PC-3 (cell line): Measurements from ENCODE around the gene LGALS3BP. TPM values are rescaled to one million over a fixed set of nuclear protein-coding genes. Genes with fewer than 3 reads are reported as not detected.

Experiments used
- ATAC-seq: fragments of 200-7000 bp; cut with Tn5 transposase; 2 replicates; pipeline ENCODE4 v1.9.1; 2020; ENCODE audit warnings: mild to moderate bottlenecking, moderate library complexity
- BruUV-seq: library from RNA; stranded (reverse); fragments of 400-500 nt; replicated peaks from 2 replicates; lab custom pipeline; 2021; lab: Mats Ljungman, UMichigan
- CTCF ChIA-PET: fragments of 300-600 bp; sonication (Branson Sonifier 250); formaldehyde crosslinking; loops from one replicate; lab custom pipeline; 2022; ENCODE audit warnings: antibody characterized with exemption; lab: Charles Lee
- POLR2A ChIA-PET: fragments of 300-600 bp; sonication (Branson Sonifier 250); formaldehyde crosslinking; loops from one replicate; lab custom pipeline; 2022; ENCODE audit warnings: antibody characterized with exemption; ENCODE audit not compliant: unreplicated experiment; lab: Charles Lee
- DNase-seq: peaks from one replicate; pipeline ENCODE4 v3.0.0-alpha.2; 2015
- H2AFZ ChIP-seq: fragments of 300-600 bp; sonication (generic); 2 replicates; pipeline ENCODE4 v1.6.0; 2016; ENCODE audit warnings: antibody characterized with exemption, low read length
- H3F3A ChIP-seq: fragments of 300-600 bp; sonication (generic); one replicate; pipeline ENCODE4 v1.6.0; 2017; ENCODE audit warnings: antibody characterized with exemption, low read length, control low read depth, mild to moderate bottlenecking; ENCODE audit not compliant: unreplicated experiment
- H3K27ac ChIP-seq: fragments of 300-600 bp; sonication (generic); 2 replicates; pipeline ENCODE4 v1.5.1; 2016; ENCODE audit warnings: mild to moderate bottlenecking, low read length
- H3K27me3 ChIP-seq: fragments of 300-600 bp; sonication (generic); 2 replicates; pipeline ENCODE4 v1.6.1; 2016; ENCODE audit warnings: low read length, mixed read lengths
- H3K36me3 ChIP-seq: fragments of 300-600 bp; sonication (generic); 2 replicates; pipeline ENCODE4 v1.6.1; 2016; ENCODE audit warnings: low read depth, mixed run types, low read length, mixed read lengths
- H3K4me1 ChIP-seq: fragments of 300-600 bp; sonication (generic); 2 replicates; pipeline ENCODE4 v1.5.1; 2016; ENCODE audit warnings: low read length; ENCODE audit not compliant: insufficient read depth
- H3K4me2 ChIP-seq: fragments of 300-600 bp; sonication (generic); 2 replicates; pipeline ENCODE4 v1.6.0; 2016; ENCODE audit warnings: low read length
- H3K4me3 ChIP-seq: fragments of 300-600 bp; sonication (generic); 2 replicates; pipeline ENCODE4 v1.5.1; 2016; ENCODE audit warnings: mild to moderate bottlenecking, low read length, mixed read lengths
- H3K79me2 ChIP-seq: fragments of 300-600 bp; sonication (generic); 2 replicates; pipeline ENCODE4 v1.6.1; 2017; ENCODE audit warnings: low read length, mixed read lengths
- H3K9ac ChIP-seq: fragments of 300-600 bp; sonication (generic); 2 replicates; pipeline ENCODE4 v1.6.0; 2016; ENCODE audit warnings: mild to moderate bottlenecking, low read length
- H3K9me2 ChIP-seq: fragments of 300-600 bp; sonication (generic); replicated peaks from 2 replicates; pipeline ENCODE4 v1.6.1; 2016; ENCODE audit warnings: mixed run types, low read length, mixed read lengths
- H3K9me3 ChIP-seq: fragments of 300-600 bp; sonication (generic); 2 replicates; pipeline ENCODE4 v1.6.1; 2016; ENCODE audit warnings: low read length, mixed read lengths
- H4K20me1 ChIP-seq: fragments of 300-600 bp; sonication (generic); 2 replicates; pipeline ENCODE4 v1.6.1; 2016; ENCODE audit warnings: low read length, mixed read lengths
- EZH2 ChIP-seq: fragments of 300-600 bp; sonication (generic); IDR thresholded peaks from one replicate; pipeline ENCODE4 v1.6.1; 2017; ENCODE audit warnings: antibody characterized with exemption, mild to moderate bottlenecking, low read length; ENCODE audit not compliant: unreplicated experiment
- EZH2phosphoT487 ChIP-seq: fragments of 300-600 bp; sonication (generic); IDR thresholded peaks from 2 replicates; pipeline ENCODE4 v1.6.1; 2018; ENCODE audit warnings: mild to moderate bottlenecking, antibody characterized with exemption, low read length, borderline replicate concordance
- intact Hi-C: fragments of 100-400 bp; cut with micrococcal nuclease; formaldehyde crosslinking; loops from 2 replicates; pipeline ENCODE4 v1.9.0; 2023
- total RNA-seq: library from RNA; depleted of rRNA; stranded (reverse); fragments of >200 nt; gene quantifications from 2 replicates; pipeline ENCODE4 v1.2.3, GENCODE V29; 2014
- TF ChIP-seq, protein P1 (sequence below): fragments of 300-600 bp; sonication (generic); conservative IDR thresholded peaks from 2 replicates; pipeline ENCODE4 v1.5.1; 2017; ENCODE audit warnings: antibody characterized with exemption, low read depth, mild to moderate bottlenecking, low read length

The LGALS3BP gene
- total RNA-seq, 1 experiment from 2014 or later, result 72.4 TPM

DNA sequence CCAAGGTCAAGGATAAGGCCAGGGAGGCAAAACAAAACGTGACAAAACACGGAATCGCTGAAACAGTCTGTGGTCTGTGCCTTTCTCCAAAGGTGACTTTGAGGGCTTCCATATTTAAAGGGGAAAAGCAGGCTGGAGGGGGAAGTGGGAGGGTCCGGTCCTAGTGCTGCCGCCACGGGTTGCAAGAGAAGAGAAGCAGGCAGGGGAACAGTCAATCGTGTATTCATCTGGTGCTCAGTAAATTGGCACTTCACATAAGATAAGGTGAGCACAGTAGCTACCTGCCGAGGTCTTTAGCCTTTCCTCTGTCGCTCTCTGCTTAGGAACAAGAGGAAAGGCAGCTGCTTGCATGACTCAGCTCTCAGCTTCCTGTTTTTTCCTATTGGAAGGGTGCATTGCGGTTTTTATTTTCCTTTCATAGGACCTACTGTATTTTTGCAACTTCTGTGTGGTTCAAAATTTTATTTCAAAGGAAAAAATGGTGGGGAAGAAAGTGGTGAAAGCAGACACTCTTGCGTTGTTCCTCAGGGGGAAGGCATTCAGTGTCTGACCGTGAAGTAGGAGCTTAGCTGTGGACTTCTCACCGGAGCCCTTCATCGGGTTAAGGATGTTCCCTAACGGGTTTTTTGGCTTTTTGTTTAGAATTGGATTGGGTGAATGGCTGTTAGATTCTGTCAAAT, 7.1 kb upstream of the LGALS3BP start:
- ATAC-seq (peak; percentile 77), DNase-seq (peak; percentile 87)
- TSS peak; percentile 23 for BruUV-seq
- H3K4me3 ChIP-seq, result peak overlapping the region; percentile 55
- H4K20me1 ChIP-seq, result no peaks in the 10 kb centered on the region
- peak overlapping the region; percentile 81 for H3K4me2 ChIP-seq
- H3K9me3 ChIP-seq, result no peaks in the 10 kb centered on the region
- H3K9ac ChIP-seq, result peak overlapping the region; percentile 28
- H3K27ac ChIP-seq, result peak overlapping the region; percentile 69
- H3K36me3 ChIP-seq, result peaks cover 17% of the 10 kb centered on the region
- CTCF ChIA-PET, result interaction anchor here (0.7 to 1.0 kb wide), 4 partner anchors 9 to 1115 kb away, joined by 3 to 5 read pairs (median 3); partner anchors contain the start of gene GAA
- peaks cover 5% of the 10 kb centered on the region for H3K79me2 ChIP-seq
- TF ChIP-seq, protein P1, sequence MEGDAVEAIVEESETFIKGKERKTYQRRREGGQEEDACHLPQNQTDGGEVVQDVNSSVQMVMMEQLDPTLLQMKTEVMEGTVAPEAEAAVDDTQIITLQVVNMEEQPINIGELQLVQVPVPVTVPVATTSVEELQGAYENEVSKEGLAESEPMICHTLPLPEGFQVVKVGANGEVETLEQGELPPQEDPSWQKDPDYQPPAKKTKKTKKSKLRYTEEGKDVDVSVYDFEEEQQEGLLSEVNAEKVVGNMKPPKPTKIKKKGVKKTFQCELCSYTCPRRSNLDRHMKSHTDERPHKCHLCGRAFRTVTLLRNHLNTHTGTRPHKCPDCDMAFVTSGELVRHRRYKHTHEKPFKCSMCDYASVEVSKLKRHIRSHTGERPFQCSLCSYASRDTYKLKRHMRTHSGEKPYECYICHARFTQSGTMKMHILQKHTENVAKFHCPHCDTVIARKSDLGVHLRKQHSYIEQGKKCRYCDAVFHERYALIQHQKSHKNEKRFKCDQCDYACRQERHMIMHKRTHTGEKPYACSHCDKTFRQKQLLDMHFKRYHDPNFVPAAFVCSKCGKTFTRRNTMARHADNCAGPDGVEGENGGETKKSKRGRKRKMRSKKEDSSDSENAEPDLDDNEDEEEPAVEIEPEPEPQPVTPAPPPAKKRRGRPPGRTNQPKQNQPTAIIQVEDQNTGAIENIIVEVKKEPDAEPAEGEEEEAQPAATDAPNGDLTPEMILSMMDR, result no peak
- TF ChIP-seq EZH2phosphoT487 (no peak), EZH2 (no peak)
- peaks cover 31% of the 10 kb centered on the region for H3K4me1 ChIP-seq
- H3K27me3 ChIP-seq, result no peaks in the 10 kb centered on the region
- no peaks in the 10 kb centered on the region for H3K9me2 ChIP-seq
- intact Hi-C loops, result loop anchor here (1.0 to 2.0 kb wide), 2 partner anchors 11 to 56 kb away; no protein-coding TSS in a partner anchor
- peak overlapping the region; percentile 55 for H2AFZ ChIP-seq
- peaks cover 7% of the 10 kb centered on the region for H3F3A ChIP-seq
- POLR2A ChIA-PET, result interaction anchor here (0.5 to 0.7 kb wide), 2 partner anchors 25 to 85 kb away, joined by 3 to 5 read pairs; no protein-coding TSS in a partner anchor

DNA sequence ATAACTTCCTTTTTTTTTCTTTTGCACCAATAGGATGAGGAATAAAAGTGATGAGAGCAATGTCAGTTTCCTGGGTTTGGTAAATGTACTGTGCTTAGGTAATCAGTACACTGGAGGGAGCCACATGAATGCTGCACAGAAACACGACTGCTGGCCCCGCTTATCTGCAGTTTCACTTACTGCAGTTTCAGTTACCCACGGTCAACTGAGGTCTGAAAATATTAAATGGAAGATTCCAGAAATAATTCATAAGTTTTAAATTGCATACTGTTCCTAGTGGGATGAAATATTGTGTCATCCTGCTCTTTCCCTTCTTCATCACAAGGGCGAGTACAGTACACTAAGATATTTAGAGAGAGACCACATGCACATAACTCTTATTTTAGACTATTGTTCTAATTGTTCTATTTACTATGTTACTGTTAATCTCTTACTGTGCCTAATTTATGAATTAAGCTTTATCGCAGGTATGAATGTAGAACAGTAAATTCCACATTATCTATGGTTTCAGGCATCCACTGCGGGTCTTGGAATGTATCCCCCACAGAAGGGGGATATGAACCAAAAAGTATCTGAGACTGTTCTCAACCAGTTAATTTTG, 6.4 kb upstream of the LGALS3BP start:
- peak overlapping the region; percentile 55 for H2AFZ ChIP-seq
- intact Hi-C loops, result loop anchor here (1.0 to 2.0 kb wide), 2 partner anchors 11 to 57 kb away; no protein-coding TSS in a partner anchor
- no peaks in the 10 kb centered on the region for H3K79me2 ChIP-seq
- no peaks in the 10 kb centered on the region for H3K9me3 ChIP-seq
- no peaks in the 10 kb centered on the region for H3K27me3 ChIP-seq
- peak overlapping the region; percentile 55 for H3K4me3 ChIP-seq
- H4K20me1 ChIP-seq, result no peaks in the 10 kb centered on the region
- H3F3A ChIP-seq, result peaks cover 7% of the 10 kb centered on the region
- H3K4me1 ChIP-seq, result peaks cover 31% of the 10 kb centered on the region
- no TSS peak for BruUV-seq
- H3K36me3 ChIP-seq, result peaks cover 11% of the 10 kb centered on the region
- ChIA-PET POLR2A (no interaction called here), CTCF (interaction anchor here (0.7 to 1.0 kb wide), 5 partner anchors 10 to 1115 kb away, joined by 3 to 5 read pairs (median 3); partner anchors contain the start of gene GAA)
- ATAC-seq, result peak; percentile 32
- peak; percentile 42 for DNase-seq
- H3K9ac ChIP-seq, result peak overlapping the region; percentile 28
- no peaks in the 10 kb centered on the region for H3K9me2 ChIP-seq
- TF ChIP-seq, protein P1, result peak; percentile 45
- TF ChIP-seq EZH2 (no peak), EZH2phosphoT487 (no peak)
- H3K27ac ChIP-seq, result peak overlapping the region; percentile 69
- peak overlapping the region; percentile 81 for H3K4me2 ChIP-seq
